Ovary (tissue), 9 donors: ENCODE data around the gene HDAC1. TPM values are rescaled to one million over a fixed set of nuclear protein-coding genes. Genes with fewer than 3 reads are reported as not detected.
"Not testable (repeated sequence)": the region's sequence is repeated elsewhere in the genome, so short reads cannot be mapped to it uniquely, and the experiment has no call there.

Experiments
- DNase-seq, 5 donors: peaks; one replicate each; pipeline ENCODE4 v3.0.0-alpha.2; 2019 to 2020
- H3K27ac ChIP-seq, 2 donors: fragments of 200-600 bp; one replicate each; pipeline versions ENCODE4 v1.5.1 to v1.8.0; 2019 to 2022
- H3K27me3 ChIP-seq: fragments of 200-600 bp; one replicate; pipeline ENCODE4 v1.8.0; 2022
- H3K36me3 ChIP-seq: fragments of 200-600 bp; sonication (generic); one replicate; pipeline ENCODE4 v1.5.1; 2019
- H3K4me1 ChIP-seq: one replicate; pipeline ENCODE4 v1.8.1; 2013; ENCODE audit warnings: mild to moderate bottlenecking, moderate library complexity; ENCODE audit not compliant: insufficient read depth
- H3K4me3 ChIP-seq: fragments of 200-600 bp; sonication (generic); one replicate; pipeline ENCODE4 v1.5.1; 2017
- H3K9me3 ChIP-seq, 2 donors: fragments of 200-600 bp in 1 of 2; sonication (generic) in 1 of 2; one replicate each; pipeline versions ENCODE4 v1.5.1 to v1.8.1; 2013 to 2019; ENCODE audit warnings: mild to moderate bottlenecking in 1 of 2, moderate library complexity in 1 of 2
- EP300 ChIP-seq: sonication (generic); formaldehyde crosslinking; IDR thresholded peaks from one replicate; pipeline ENCODE4 v1.6.1; 2017; ENCODE audit warnings: antibody characterized with exemption
- POLR2A ChIP-seq: fragments of 450-650 bp; IDR thresholded peaks from one replicate; pipeline ENCODE4 v1.6.1; 2017; ENCODE audit warnings: antibody characterized with exemption, mild to moderate bottlenecking, moderate library complexity
- WGBS, 3 donors: extraction: QIAGEN DNeasy Blood & Tissue Kit in 1 of 3; methylation state at CpG; one replicate each; pipeline versions ENCODE4 v1.1.5 to v1.1.7; 2013 to 2017; 5-methylcytosine and 5-hydroxymethylcytosine counted together
- intact Hi-C, 4 donors: fragments of 100-400 bp; cut with DNase I; formaldehyde crosslinking; loops; one replicate each; pipeline versions ENCODE4 v1.11.0 to v1.15.1; 2022 to 2023
- polyA plus RNA-seq, 2 donors: library from polyadenylated mRNA; stranded (reverse); fragments of 200-250 nt in 1 of 2; fragments of 350-450 nt in 1 of 2; fragmentation: Illumina TruSeq in 1 of 2; extraction: RNeasy Lipid Tissue Mini Kit (QIAGEN cat#74804) in 1 of 2; gene quantifications; one replicate each; pipeline ENCODE4 v1.2.3, GENCODE V29; 2013 to 2014
- total RNA-seq, 7 donors: library from RNA; depleted of rRNA in 2 of 7; stranded (reverse); fragments of >200 nt in 2 of 7; fragmentation: NEBNext Ultra II Directional in 3 of 7; extraction: Animal tissue kit (Norgen Biotek cat#: 25700) in 3 of 7; gene quantifications; one replicate each; pipeline versions ENCODE4 v1.1.0 to v1.2.4, GENCODE V29; 2016 to 2023
- TF ChIP-seq, protein P1 (sequence below), 3 donors: fragments of 450-650 bp in 2 of 3; fragments of 200-600 bp in 1 of 3; IDR thresholded peaks; one replicate each; pipeline versions ENCODE4 v1.5.1 to v1.8.0; 2016 to 2022; ENCODE audit warnings: antibody characterized with exemption in 3 of 3, mild to moderate bottlenecking in 1 of 3
- donor health status: DM: no; HTN: no; CAD: no; lungs with moderate emphysema.
- donor health status: DM: no; HTN: no; CAD: no.
- donor health status: Bipolar disorder and iron deficiency.
- donor health status: DM: yes; HTN: yes; CAD: no.
- donor health status: DM: no; HTN: no; CAD: no.
- donor health status: DM: yes; HTN: yes; CAD: no.

Gene HDAC1
- total and polyA plus RNA-seq, 9 donors: 52.9 to 107 (median 89.2) TPM

DNA sequence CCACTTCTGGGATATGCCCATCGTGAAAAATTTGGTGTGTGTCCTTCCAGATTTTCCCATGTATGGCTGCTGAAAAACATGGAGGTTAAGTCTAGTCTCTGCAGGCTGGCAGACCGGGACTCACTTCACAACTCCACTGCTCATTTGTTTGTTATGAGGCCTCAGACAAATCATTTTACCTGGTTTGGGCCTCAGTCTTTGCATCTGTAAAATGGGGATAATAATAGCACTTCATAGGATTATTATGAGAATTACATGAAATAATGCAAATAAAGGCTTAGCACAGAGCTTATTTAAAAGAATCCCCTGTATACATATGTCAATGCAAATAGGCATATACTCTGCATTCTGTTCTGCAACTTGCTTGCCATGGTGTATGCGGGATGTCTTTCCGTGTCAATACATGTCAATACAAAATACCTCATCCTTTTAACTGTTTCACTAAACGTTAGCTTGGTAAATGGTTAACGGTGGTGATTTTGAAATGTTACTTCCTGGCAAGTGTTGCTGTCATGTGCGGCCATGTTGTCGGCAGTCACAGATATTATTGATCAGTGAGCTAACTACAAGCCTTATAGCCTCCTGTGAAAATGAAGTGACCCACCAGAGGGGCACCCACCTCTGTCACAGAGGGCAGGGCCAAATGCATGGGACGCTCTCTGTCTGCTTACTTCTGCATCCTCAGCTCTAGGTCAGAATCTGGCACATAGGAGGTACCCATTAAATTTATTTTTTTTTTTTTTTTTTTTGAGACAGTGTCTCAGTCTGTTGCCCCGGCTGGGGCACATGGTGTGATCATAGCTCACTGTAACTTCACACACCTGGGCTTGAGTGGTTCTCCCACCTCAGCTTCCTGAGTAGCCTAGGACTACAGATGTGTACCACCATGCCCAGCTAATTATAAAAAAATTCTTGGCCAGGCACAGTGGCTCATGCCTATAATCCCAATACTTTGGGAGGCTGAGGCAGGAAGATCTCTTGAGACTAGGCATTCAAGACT, 36.5 kb upstream of the HDAC1 start:
- no peaks in the 10 kb centered on the region for H3K9me3 ChIP-seq
- no peak overlapping the region for H3K27ac ChIP-seq
- DNase-seq: no peak
- intact Hi-C loops: no loop called here
- H3K36me3 ChIP-seq: no peaks in the 10 kb centered on the region
- peaks cover 1% of the 10 kb centered on the region for H3K4me1 ChIP-seq
- 82 to 86% (median 83%) methylated on average over 10 of the region's 10 CpGs for WGBS, 3 donors
- no peaks in the 10 kb centered on the region for H3K27me3 ChIP-seq
- no peak overlapping the region for H3K4me3 ChIP-seq
- no peak for TF ChIP-seq EP300
- no peak for TF ChIP-seq POLR2A
- TF ChIP-seq, protein P1, sequence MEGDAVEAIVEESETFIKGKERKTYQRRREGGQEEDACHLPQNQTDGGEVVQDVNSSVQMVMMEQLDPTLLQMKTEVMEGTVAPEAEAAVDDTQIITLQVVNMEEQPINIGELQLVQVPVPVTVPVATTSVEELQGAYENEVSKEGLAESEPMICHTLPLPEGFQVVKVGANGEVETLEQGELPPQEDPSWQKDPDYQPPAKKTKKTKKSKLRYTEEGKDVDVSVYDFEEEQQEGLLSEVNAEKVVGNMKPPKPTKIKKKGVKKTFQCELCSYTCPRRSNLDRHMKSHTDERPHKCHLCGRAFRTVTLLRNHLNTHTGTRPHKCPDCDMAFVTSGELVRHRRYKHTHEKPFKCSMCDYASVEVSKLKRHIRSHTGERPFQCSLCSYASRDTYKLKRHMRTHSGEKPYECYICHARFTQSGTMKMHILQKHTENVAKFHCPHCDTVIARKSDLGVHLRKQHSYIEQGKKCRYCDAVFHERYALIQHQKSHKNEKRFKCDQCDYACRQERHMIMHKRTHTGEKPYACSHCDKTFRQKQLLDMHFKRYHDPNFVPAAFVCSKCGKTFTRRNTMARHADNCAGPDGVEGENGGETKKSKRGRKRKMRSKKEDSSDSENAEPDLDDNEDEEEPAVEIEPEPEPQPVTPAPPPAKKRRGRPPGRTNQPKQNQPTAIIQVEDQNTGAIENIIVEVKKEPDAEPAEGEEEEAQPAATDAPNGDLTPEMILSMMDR (IDR thresholded peaks at IDR 0.05): no peak

DNA sequence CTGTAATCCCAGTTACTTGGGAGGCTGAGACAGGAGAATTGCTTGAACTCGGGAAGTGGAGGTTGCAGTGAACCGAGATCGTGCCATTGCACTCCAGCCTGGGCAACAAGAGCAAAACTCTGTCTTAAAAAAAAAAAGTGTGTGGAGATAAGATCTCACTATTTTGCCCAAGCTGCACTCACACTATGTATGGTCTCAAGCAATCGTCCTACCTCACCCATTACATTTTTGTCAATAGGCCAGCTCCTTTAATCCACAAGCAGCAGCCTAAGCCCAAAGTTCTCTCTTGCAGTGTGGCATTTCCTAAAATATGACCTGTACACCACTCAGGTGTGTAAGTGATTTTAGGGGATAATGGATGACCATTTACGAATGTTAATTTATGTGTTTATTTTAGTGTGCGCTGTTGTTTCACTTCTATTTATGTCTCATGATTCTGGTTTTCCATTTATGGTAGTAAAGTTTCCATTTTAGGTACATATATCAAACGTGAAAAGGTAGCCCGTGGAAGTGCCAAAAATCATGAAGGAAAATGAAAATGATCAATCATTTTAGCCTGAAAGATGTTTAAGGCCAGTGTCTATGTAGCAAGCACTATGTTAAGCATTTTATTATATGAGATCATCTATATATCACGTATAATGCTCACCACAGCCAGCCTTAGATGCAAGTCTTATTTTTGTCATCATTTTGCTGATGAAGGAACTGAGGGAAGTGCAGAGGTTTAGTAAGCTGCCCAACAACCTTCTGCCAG, 35.2 kb upstream of the HDAC1 start:
- WGBS, 3 donors: 78 to 81% (median 80%) methylated on average over 9 of the region's 9 CpGs
- no peaks in the 10 kb centered on the region for H3K4me1 ChIP-seq
- H3K27me3 ChIP-seq: no peaks in the 10 kb centered on the region
- H3K36me3 ChIP-seq: no peaks in the 10 kb centered on the region
- intact Hi-C loops: no loop called here
- no peaks in the 10 kb centered on the region for H3K9me3 ChIP-seq
- no peak for DNase-seq
- no peak overlapping the region for H3K27ac ChIP-seq
- no peak overlapping the region for H3K4me3 ChIP-seq
- no peak for TF ChIP-seq EP300
- TF ChIP-seq, protein P1 (IDR thresholded peaks at IDR 0.05): no peak
- no peak for TF ChIP-seq POLR2A

DNA sequence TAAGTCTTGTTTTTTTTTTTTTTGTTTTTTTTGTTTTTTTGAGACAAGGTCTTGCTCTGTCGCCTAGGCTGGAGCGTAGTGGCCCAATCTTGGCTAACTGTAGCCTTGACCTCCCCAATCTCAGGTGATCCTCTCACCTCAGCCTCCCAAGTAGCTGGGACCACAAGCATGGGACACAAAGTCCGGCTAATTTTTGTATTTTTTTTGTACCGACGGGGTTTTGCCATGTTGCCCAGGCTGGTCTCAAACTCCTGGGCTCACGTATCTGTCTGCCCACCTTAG, 34.7 kb upstream of the HDAC1 start:
- Histone ChIP-seq H3K27ac (no peak overlapping the region), H3K9me3 (no peaks in the 10 kb centered on the region), H3K36me3 (no peaks in the 10 kb centered on the region), H3K4me1 (no peaks in the 10 kb centered on the region), H3K4me3 (no peak overlapping the region), H3K27me3 (no peaks in the 10 kb centered on the region)
- intact Hi-C loops: no loop called here
- WGBS, 3 donors: 80 to 90% (median 89%) methylated on average over 6 of the region's 6 CpGs
- TF ChIP-seq, protein P1 (IDR thresholded peaks at IDR 0.05): no peak
- no peak for TF ChIP-seq POLR2A
- no peak for TF ChIP-seq EP300
- no peak for DNase-seq

DNA sequence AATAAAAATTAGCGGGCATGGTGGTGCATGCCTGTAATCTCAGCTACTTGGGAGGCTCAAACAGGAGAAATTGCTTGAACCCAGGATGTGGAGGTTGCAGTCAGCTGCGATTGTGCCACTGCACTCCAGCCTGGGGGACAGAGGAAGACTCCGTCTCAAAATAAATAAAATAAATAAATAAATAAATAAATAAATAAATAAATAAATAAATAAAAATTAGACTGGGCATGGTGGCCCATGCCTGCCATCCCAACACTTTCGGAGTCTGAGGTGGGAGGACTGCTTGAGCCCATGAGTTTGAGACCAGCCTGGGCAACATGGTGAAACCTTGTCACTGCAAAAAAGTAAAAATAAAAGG, 28.7 kb upstream of the HDAC1 start:
- H3K36me3 ChIP-seq, H3K9me3 ChIP-seq, H3K27ac ChIP-seq, DNase-seq, intact Hi-C loops, H3K27me3 ChIP-seq, H3K4me1 ChIP-seq, H3K4me3 ChIP-seq: not testable (repeated sequence)
- WGBS, 3 donors: 95 to 97% (median 96%) methylated on average over 4 of the region's 4 CpGs

DNA sequence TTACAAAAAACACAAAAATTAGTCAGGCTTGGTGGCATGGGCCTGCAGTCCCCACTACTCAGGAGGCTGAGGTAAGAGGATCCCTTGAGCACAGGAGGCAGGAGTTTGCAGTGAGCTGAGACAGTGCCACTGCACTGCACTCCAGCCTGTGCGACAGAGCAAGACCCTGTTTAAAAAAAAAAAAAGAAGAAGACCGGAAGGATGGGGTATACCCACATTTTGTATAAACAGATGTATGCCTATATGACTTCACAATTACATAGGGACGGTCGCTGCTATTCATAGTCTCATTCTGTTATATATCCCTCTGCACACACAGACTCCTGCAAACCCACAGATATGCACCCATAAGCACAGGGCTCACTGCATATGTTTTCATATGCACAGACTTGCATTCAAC, 28.1 kb upstream of the HDAC1 start:
- no peak for DNase-seq
- Histone ChIP-seq H3K4me1 (no peaks in the 10 kb centered on the region), H3K4me3 (no peak overlapping the region), H3K9me3 (no peaks in the 10 kb centered on the region), H3K27ac (no peak overlapping the region), H3K27me3 (no peaks in the 10 kb centered on the region), H3K36me3 (no peaks in the 10 kb centered on the region)
- TF ChIP-seq, protein P1 (IDR thresholded peaks at IDR 0.05): no peak
- TF ChIP-seq EP300 (no peak), POLR2A (no peak)
- intact Hi-C loops: no loop called here
- 91 to 95% (median 94%) methylated on average over 4 of the region's 4 CpGs for WGBS, 3 donors
